Stimulated activated CD4-positive, alpha-beta T cell treated with anti-CD3 and anti-CD28 coated beads, Interleukin-15, amount 100 ng/mL, for 24 hours (primary cell): ENCODE data around the gene BICRA.
"Not testable (repeated sequence)": the region's sequence is repeated elsewhere in the genome, so short reads cannot be mapped to it uniquely, and the experiment has no call there.

Source experiments
- DNase-seq: peaks from one replicate; pipeline ENCODE4 v3.0.0-alpha.2; 2020

BICRA gene

GRCh38 chr19:47631681-47632446 lies 22.9 kb downstream of the BICRA start:
- DNase-seq, result no peak

- no peak for DNase-seq
Observed at GRCh38 chr19:47633517-47633916, 24.6 kb downstream of the BICRA start.

GRCh38 chr19:47633996-47634395 lies 25.1 kb downstream of the BICRA start:
- DNase-seq, result no peak

GRCh38 chr19:47635152-47635754 lies 26.3 kb downstream of the BICRA start:
- DNase-seq, result not testable (repeated sequence)

- DNase-seq, result no peak
Observed at GRCh38 chr19:47637550-47637949, 28.6 kb downstream of the BICRA start.

- DNase-seq, result no peak
Observed at GRCh38 chr19:47641891-47642485, 33.1 kb downstream of the BICRA start.

- no peak for DNase-seq
Observed at GRCh38 chr19:47643281-47643680, 34.3 kb downstream of the BICRA start.

GRCh38 chr19:47644199-47644598 lies 35.3 kb downstream of the BICRA start:
- no peak for DNase-seq

- DNase-seq, result no peak
Observed at GRCh38 chr19:47644743-47645482, 36.0 kb downstream of the BICRA start.

GRCh38 chr19:47646924-47647323 lies 38.0 kb downstream of the BICRA start:
- DNase-seq, result no peak

GRCh38 chr19:47649588-47649987 lies 40.7 kb downstream of the BICRA start:
- DNase-seq, result no peak

GRCh38 chr19:47650700-47651099 lies 41.8 kb downstream of the BICRA start:
- DNase-seq, result no peak

- DNase-seq, result no peak
Observed at GRCh38 chr19:47651132-47651531, 42.2 kb downstream of the BICRA start.

GRCh38 chr19:47651691-47652090 lies 42.8 kb downstream of the BICRA start:
- no peak for DNase-seq

GRCh38 chr19:47652285-47652684 lies 43.4 kb downstream of the BICRA start:
- DNase-seq, result no peak

- no peak for DNase-seq
Observed at GRCh38 chr19:47653856-47654255, 44.9 kb downstream of the BICRA start.

- no peak for DNase-seq
Observed at GRCh38 chr19:47657719-47658118, 48.8 kb downstream of the BICRA start.

GRCh38 chr19:47658431-47659348 lies 49.8 kb downstream of the BICRA start:
- DNase-seq, result no peak

GRCh38 chr19:47660435-47660832 lies 51.5 kb downstream of the BICRA start:
- DNase-seq, result no peak

GRCh38 chr19:47661161-47661560 lies 52.2 kb downstream of the BICRA start:
- no peak for DNase-seq

GRCh38 chr19:47661611-47662010 lies 52.7 kb downstream of the BICRA start:
- DNase-seq, result no peak

GRCh38 chr19:47663435-47663910 lies 54.5 kb downstream of the BICRA start:
- DNase-seq, result no peak
